Tibial nerve (tissue), 4 donors: ENCODE data around the gene PTPRT.

Source experiments
- CTCF ChIP-seq, 5 experiments: fragments of 200-600 bp in 3 of 5; fragments of 450-650 bp in 2 of 5; sonication (generic) in 3 of 5; IDR thresholded peaks; one replicate each; pipeline ENCODE4 v1.5.1; 2016 to 2019; ENCODE audit warnings: antibody characterized with exemption in 5 of 5, mild to moderate bottlenecking in 3 of 5, moderate library complexity in 2 of 5
- EP300 ChIP-seq, 2 donors: sonication (generic); formaldehyde crosslinking; IDR thresholded peaks; one replicate each; pipeline ENCODE4 v1.6.1; 2017; ENCODE audit warnings: antibody characterized with exemption in 2 of 2, mild to moderate bottlenecking in 1 of 2

- TF ChIP-seq CTCF (IDR thresholded peaks at IDR 0.05): no peak
- no peak for TF ChIP-seq EP300 (IDR thresholded peaks at IDR 0.05)
Observed at GRCh38 chr20:43167021-43167420, 22.7 kb downstream of the PTPRT start.
